GM12878 (cell line): ENCODE data around the gene RNU5B-1. TPM values are rescaled to one million over a fixed set of nuclear protein-coding genes. Genes with fewer than 3 reads are reported as not detected.

Source experiments
- ATAC-seq: fragments of 200-7000 bp; cut with Tn5 transposase; 3 replicates; pipeline ENCODE4 v1.9.1; 2020; ENCODE audit warnings: mild to moderate bottlenecking, moderate library complexity
- BruUV-seq: library from RNA; stranded (reverse); fragments of 400-500 nt; replicated peaks from 2 replicates; lab custom pipeline; 2021; lab: Mats Ljungman, UMichigan
- CTCF ChIA-PET: fragments of 300-600 bp; sonication (Branson Sonifier 250); formaldehyde crosslinking; extraction: SDS; loops from one replicate; lab custom pipeline; 2021; ENCODE audit warnings: inconsistent platforms; lab: Yijun Ruan, JAX
- POLR2A ChIA-PET: fragments of 350-600 bp; formaldehyde crosslinking; extraction: SDS; loops from one replicate; lab custom pipeline; 2021; ENCODE audit warnings: inconsistent platforms; lab: Charles Lee
- RAD21 ChIA-PET: fragments of 300-600 bp; sonication (Branson Sonifier 250); formaldehyde crosslinking; loops from one replicate; lab custom pipeline; 2023; ENCODE audit warnings: antibody characterized with exemption; ENCODE audit not compliant: unreplicated experiment; lab: Charles Lee
- SMC1A ChIA-PET: fragments of 300-600 bp; sonication (Branson Sonifier 250); formaldehyde crosslinking; loops from one replicate; lab custom pipeline; 2023; ENCODE audit not compliant: unreplicated experiment, uncharacterized antibody; lab: Charles Lee
- DNase-seq: peaks from one replicate; pipeline ENCODE4 v3.0.0-alpha.2; 2011; ENCODE audit warnings: low read depth, low spot score
- FAIRE-seq: peaks from 3 replicates; lab custom pipeline; 2011; peaks lifted over from hg19 to GRCh38; lab: Jason Lieb, UNC
- H2AFZ ChIP-seq: 2 replicates; pipeline ENCODE4 v1.6.0; 2011; ENCODE audit warnings: low read depth, low read length, control low read depth; ENCODE audit not compliant: control insufficient read depth
- H3K27ac ChIP-seq: 2 replicates; pipeline ENCODE4 v1.5.1; 2011; ENCODE audit warnings: control low read depth; ENCODE audit not compliant: control insufficient read depth, insufficient read depth
- H3K27me3 ChIP-seq, 2 experiments: replicated peaks in 1 of 2; 2 replicates each; pipeline versions ENCODE4 v1.6.0 to v1.6.1; 2011; ENCODE audit warnings: low read length in 1 of 2; ENCODE audit not compliant: control insufficient read depth in 2 of 2, insufficient read depth in 2 of 2
- H3K36me3 ChIP-seq, 2 experiments: 2 replicates each; pipeline ENCODE4 v1.5.1; 2011; ENCODE audit warnings: low read length in 1 of 2; ENCODE audit not compliant: control insufficient read depth in 2 of 2, insufficient read depth in 2 of 2
- H3K4me1 ChIP-seq: 2 replicates; pipeline ENCODE4 v1.6.1; 2011; ENCODE audit warnings: mild to moderate bottlenecking, low read length, moderate library complexity, mixed read lengths; ENCODE audit not compliant: control insufficient read depth, insufficient read depth
- H3K4me2 ChIP-seq: 2 replicates; pipeline ENCODE4 v1.6.0; 2011; ENCODE audit warnings: control low read depth; ENCODE audit not compliant: control insufficient read depth, insufficient read depth
- H3K4me3 ChIP-seq: fragments of 200-600 bp; sonication (generic); 2 replicates; pipeline ENCODE4 v1.5.1; 2016
- H3K79me2 ChIP-seq: 2 replicates; pipeline ENCODE4 v1.6.0; 2011; ENCODE audit warnings: low read length; ENCODE audit not compliant: control insufficient read depth, insufficient read depth
- H3K9ac ChIP-seq: 2 replicates; pipeline ENCODE4 v1.8.0; 2011; ENCODE audit warnings: low read length, control low read depth, mixed read lengths; ENCODE audit not compliant: control insufficient read depth, insufficient read depth
- H3K9me3 ChIP-seq: replicated peaks from 3 replicates; pipeline ENCODE4 v1.5.1; 2011; ENCODE audit warnings: mild to moderate bottlenecking, low read length; ENCODE audit not compliant: control insufficient read depth, insufficient read depth
- H4K20me1 ChIP-seq: 2 replicates; pipeline ENCODE4 v1.6.0; 2011; ENCODE audit not compliant: control insufficient read depth, insufficient read depth
- CBX3 ChIP-seq: fragments of 200-600 bp; sonication (generic); IDR thresholded peaks from 2 replicates; pipeline ENCODE4 v1.6.1; 2016; ENCODE audit warnings: low read depth, borderline replicate concordance
- CHD1 ChIP-seq: IDR thresholded peaks from 2 replicates; pipeline ENCODE4 v1.6.1; 2012; ENCODE audit warnings: low read depth, low read length, improper control_type of control experiment
- HCFC1 ChIP-seq: fragments of 150-350 bp; IDR thresholded peaks from 2 replicates; pipeline ENCODE4 v1.6.1; 2014; ENCODE audit warnings: low read length
- HDGF ChIP-seq: fragments of 450-650 bp; IDR thresholded peaks from 2 replicates; pipeline ENCODE4 v1.6.1; 2016; ENCODE audit warnings: antibody characterized with exemption
- IKZF2 ChIP-seq, 2 experiments: fragments of 450-650 bp; IDR thresholded peaks; 2 replicates each; pipeline ENCODE4 v1.6.1; 2017; ENCODE audit warnings: mild to moderate bottlenecking in 2 of 2, moderate library complexity in 2 of 2
- KDM1A ChIP-seq: fragments of 200-600 bp; sonication (generic); IDR thresholded peaks from 2 replicates; pipeline ENCODE4 v1.6.1; 2016; ENCODE audit warnings: borderline replicate concordance
- MAX ChIP-seq: IDR thresholded peaks from 2 replicates; pipeline ENCODE4 v1.6.1; 2012; ENCODE audit warnings: low read depth, low read length, improper control_type of control experiment
- MYC ChIP-seq: IDR thresholded peaks from 2 replicates; pipeline ENCODE4 v1.6.1; 2011; ENCODE audit warnings: mild to moderate bottlenecking, low read length, moderate library complexity, inconsistent platforms; ENCODE audit not compliant: insufficient read depth, insufficient replicate concordance, insufficient read length, severe bottlenecking
- NBN ChIP-seq: fragments of 450-650 bp; IDR thresholded peaks from 2 replicates; pipeline ENCODE4 v1.6.1; 2016
- NR2F1 ChIP-seq: fragments of 450-650 bp; conservative IDR thresholded peaks from 2 replicates; pipeline ENCODE4 v1.6.1; 2017; ENCODE audit warnings: mild to moderate bottlenecking
- POLR2AphosphoS5 ChIP-seq: IDR thresholded peaks from 2 replicates; pipeline ENCODE4 v1.6.1; 2011; ENCODE audit warnings: mild to moderate bottlenecking, low read length, inconsistent platforms
- SIX5 ChIP-seq: IDR thresholded peaks from 2 replicates; pipeline ENCODE4 v1.6.1; 2011; ENCODE audit warnings: mild to moderate bottlenecking, low read depth, low read length, moderate library complexity; ENCODE audit not compliant: severe bottlenecking
- SKIL ChIP-seq: fragments of 450-650 bp; IDR thresholded peaks from 2 replicates; pipeline ENCODE4 v1.6.1; 2017; ENCODE audit warnings: mild to moderate bottlenecking, low read depth, inconsistent platforms; ENCODE audit not compliant: poor library complexity, severe bottlenecking
- SMC3 ChIP-seq: IDR thresholded peaks from 2 replicates; pipeline ENCODE4 v1.6.1; 2011; ENCODE audit warnings: low read length, improper control_type of control experiment, borderline replicate concordance
- SREBF1 ChIP-seq: IDR thresholded peaks from 2 replicates; pipeline ENCODE4 v1.6.1; 2012; ENCODE audit warnings: mild to moderate bottlenecking, low read length
- ZSCAN29 ChIP-seq: fragments of 450-650 bp; IDR thresholded peaks from 2 replicates; pipeline ENCODE4 v1.6.1; 2017; ENCODE audit warnings: mild to moderate bottlenecking, moderate library complexity
- WGBS: methylation state at CpG from one replicate; pipeline ENCODE4 v1.1.6; 2016; ENCODE audit warnings: low lambda C conversion rate; ENCODE audit not compliant: insufficient replicate concordance, insufficient coverage; ENCODE audit errors: missing lambda C conversion rate; 5-methylcytosine and 5-hydroxymethylcytosine counted together
- in situ Hi-C: fragments of 300-500 bp; cut with MboI; formaldehyde crosslinking; loops from 9 replicates; pipeline ENCODE4 v1.14.3; 2018; ENCODE audit warnings: mixed read lengths
- intact Hi-C: fragments of 100-400 bp; cut with micrococcal nuclease; formaldehyde crosslinking; loops from one replicate; pipeline ENCODE4 v1.14.2; 2022; ENCODE audit not compliant: unreplicated experiment
- polyA plus RNA-seq, 11 experiments: library from polyadenylated mRNA; depleted of rRNA in 4 of 11; unstranded in 6 of 11; stranded (reverse) in 5 of 11; fragments of >200 nt; fragmentation: Nextera tagmentation in 4 of 11; fragmentation: Illumina TruSeq in 1 of 11; extraction: Ambion mirVana in 4 of 11; extraction: Trizol in 1 of 11; gene quantifications; 1 replicate in 1 of 11; 2 replicates in 10 of 11; pipeline versions ENCODE4 v1.2.1 to v1.2.3, GENCODE V29; 2011 to 2016; ENCODE audit warnings: inconsistent platforms in 2 of 11, missing spikeins in 2 of 11, low read depth in 1 of 11
- total RNA-seq, 4 experiments: library from RNA; depleted of rRNA in 3 of 4; stranded (reverse); fragments of >200 nt in 3 of 4; fragmentation: Illumina TruSeq in 1 of 4; extraction: Trizol in 1 of 4; gene quantifications; 2 replicates each; pipeline versions ENCODE4 v1.2.1 to v1.2.3, GENCODE V29; 2013 to 2021
- TF ChIP-seq, protein P1 (sequence below): fragments of 450-650 bp; IDR thresholded peaks from 2 replicates; pipeline ENCODE4 v1.6.1; 2017; ENCODE audit warnings: borderline replicate concordance

The RNU5B-1 gene
- total and polyA plus RNA-seq, 10 of the 15 experiments (the other 5 are each of a cell fraction or from before 2014, with no cell fraction given) = 19.1 TPM; not detected in 9

- H3K9me3 ChIP-seq = no peaks in the 10 kb centered on the region
- no peaks in the 10 kb centered on the region for H3K79me2 ChIP-seq
- SMC1A ChIA-PET = no interaction called here
- WGBS = 23% methylated on average over 15 of the region's 16 CpGs
- no peak overlapping the region for H2AFZ ChIP-seq
- TF ChIP-seq SREBF1 = no peak
- TF ChIP-seq KDM1A = no peak
- no peak for TF ChIP-seq MYC
- no peak for TF ChIP-seq POLR2AphosphoS5
- TF ChIP-seq MAX = no peak
- no peak for TF ChIP-seq NR2F1
- no peak for TF ChIP-seq HCFC1
- TF ChIP-seq CBX3 = no peak
- no peak for TF ChIP-seq HDGF
- no peak for TF ChIP-seq ZSCAN29
- TF ChIP-seq, protein P1, sequence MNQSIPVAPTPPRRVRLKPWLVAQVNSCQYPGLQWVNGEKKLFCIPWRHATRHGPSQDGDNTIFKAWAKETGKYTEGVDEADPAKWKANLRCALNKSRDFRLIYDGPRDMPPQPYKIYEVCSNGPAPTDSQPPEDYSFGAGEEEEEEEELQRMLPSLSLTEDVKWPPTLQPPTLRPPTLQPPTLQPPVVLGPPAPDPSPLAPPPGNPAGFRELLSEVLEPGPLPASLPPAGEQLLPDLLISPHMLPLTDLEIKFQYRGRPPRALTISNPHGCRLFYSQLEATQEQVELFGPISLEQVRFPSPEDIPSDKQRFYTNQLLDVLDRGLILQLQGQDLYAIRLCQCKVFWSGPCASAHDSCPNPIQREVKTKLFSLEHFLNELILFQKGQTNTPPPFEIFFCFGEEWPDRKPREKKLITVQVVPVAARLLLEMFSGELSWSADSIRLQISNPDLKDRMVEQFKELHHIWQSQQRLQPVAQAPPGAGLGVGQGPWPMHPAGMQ = no peak
- TF ChIP-seq CHD1 = no peak
- TF ChIP-seq SKIL = no peak
- no peak for TF ChIP-seq SIX5
- no peak for TF ChIP-seq NBN
- no peak for TF ChIP-seq SMC3
- TF ChIP-seq IKZF2 (IDR thresholded peaks at IDR 0.05) = no peak
- no peak for FAIRE-seq
- H3K4me3 ChIP-seq = no peak overlapping the region
- POLR2A ChIA-PET = no interaction called here
- no peak overlapping the region for H3K27ac ChIP-seq
- CTCF ChIA-PET = no interaction called here
- no peak for DNase-seq
- intact Hi-C loops (no loop called here), in situ Hi-C loops (no loop called here)
- H3K4me1 ChIP-seq = peaks cover 6% of the 10 kb centered on the region
- RAD21 ChIA-PET = no interaction called here
- H3K4me2 ChIP-seq = no peak overlapping the region
- ATAC-seq = no peak
- H3K36me3 ChIP-seq = no peaks in the 10 kb centered on the region
- BruUV-seq = no TSS peak
- no peaks in the 10 kb centered on the region for H4K20me1 ChIP-seq
- no peak overlapping the region for H3K9ac ChIP-seq
- no peaks in the 10 kb centered on the region for H3K27me3 ChIP-seq
These were observed 28.8 kb downstream of the RNU5B-1 start for GRCh38 chr15:65333148-65333820.
